Subcutaneous abdominal adipose tissue (tissue), 5 donors: ENCODE measurements around the gene H1-8.
"Not testable (repeated sequence)": the region's sequence is repeated elsewhere in the genome, so short reads cannot be mapped to it uniquely, and the experiment has no call there.

ENCODE experiments used
- H3K27ac ChIP-seq: one replicate; pipeline ENCODE4 v1.7.0; 2013; ENCODE audit warnings: low read depth, mild to moderate bottlenecking, inconsistent platforms, low read length, moderate library complexity
- H3K27me3 ChIP-seq, 5 donors: one replicate each; pipeline ENCODE4 v1.7.0; 2013; ENCODE audit warnings: low read length in 5 of 5, inconsistent platforms in 1 of 5; ENCODE audit not compliant: control insufficient read depth in 5 of 5, insufficient read depth in 4 of 5
- H3K36me3 ChIP-seq, 5 donors: one replicate each; pipeline ENCODE4 v1.7.0; 2013; ENCODE audit warnings: low read length in 5 of 5; ENCODE audit not compliant: control insufficient read depth in 5 of 5, insufficient read depth in 5 of 5
- H3K4me1 ChIP-seq, 5 donors: one replicate each; pipeline ENCODE4 v1.7.0; 2013; ENCODE audit warnings: low read length in 5 of 5, mild to moderate bottlenecking in 3 of 5, moderate library complexity in 1 of 5; ENCODE audit not compliant: control insufficient read depth in 5 of 5, insufficient read depth in 5 of 5
- H3K4me3 ChIP-seq, 5 donors: one replicate each; pipeline ENCODE4 v1.7.0; 2013; ENCODE audit warnings: low read length in 5 of 5, low read depth in 1 of 5
- H3K9ac ChIP-seq, 5 donors: one replicate each; pipeline ENCODE4 v1.7.0; 2013; ENCODE audit warnings: low read length in 5 of 5, mild to moderate bottlenecking in 4 of 5, moderate library complexity in 3 of 5
- H3K9me3 ChIP-seq, 5 donors: one replicate each; pipeline ENCODE4 v1.7.0; 2013; ENCODE audit warnings: low read length in 5 of 5; ENCODE audit not compliant: control insufficient read depth in 5 of 5
- donor health status: healthy.
- donor health status: healthy.
- donor health status: healthy.
- donor health status: healthy.
- donor health status: healthy.

Gene H1-8, protein sequence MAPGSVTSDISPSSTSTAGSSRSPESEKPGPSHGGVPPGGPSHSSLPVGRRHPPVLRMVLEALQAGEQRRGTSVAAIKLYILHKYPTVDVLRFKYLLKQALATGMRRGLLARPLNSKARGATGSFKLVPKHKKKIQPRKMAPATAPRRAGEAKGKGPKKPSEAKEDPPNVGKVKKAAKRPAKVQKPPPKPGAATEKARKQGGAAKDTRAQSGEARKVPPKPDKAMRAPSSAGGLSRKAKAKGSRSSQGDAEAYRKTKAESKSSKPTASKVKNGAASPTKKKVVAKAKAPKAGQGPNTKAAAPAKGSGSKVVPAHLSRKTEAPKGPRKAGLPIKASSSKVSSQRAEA

DNA sequence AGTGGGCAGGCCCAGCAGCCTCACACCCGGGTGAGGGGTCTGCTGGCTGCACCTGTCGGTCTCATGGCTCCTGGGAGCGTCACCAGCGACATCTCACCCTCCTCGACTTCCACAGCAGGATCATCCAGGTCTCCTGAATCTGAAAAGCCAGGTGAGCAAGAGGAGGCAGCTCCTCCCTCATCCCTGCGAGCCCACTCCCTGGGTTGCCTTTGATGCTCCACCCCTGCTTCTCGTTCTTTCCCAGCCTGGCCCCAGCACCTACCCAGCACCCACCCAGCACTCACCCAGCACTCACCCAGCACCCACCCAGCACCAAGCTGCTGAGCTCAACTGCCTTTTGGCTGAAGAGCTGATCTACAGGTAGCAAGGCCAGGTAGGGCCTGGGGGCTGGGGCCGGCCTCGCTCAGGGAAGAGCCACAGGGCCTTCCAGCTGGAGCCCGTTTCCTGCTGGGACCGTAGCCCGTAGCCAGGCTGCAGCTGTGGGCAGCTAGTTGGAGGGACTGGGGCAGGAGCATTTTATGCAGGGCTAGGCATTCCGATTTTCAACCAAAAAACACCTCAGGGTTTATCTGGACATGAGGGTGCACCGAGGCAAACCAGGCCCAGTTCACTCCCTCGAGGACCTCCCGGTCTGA is at the start of gene H1-8:
Gene H1-8 (plus strand): TSS at position 20 of the 635 bp plus-strand sequence. CDS start 44 bp downstream, at position 64.
- Histone ChIP-seq H3K4me1 (peaks cover 2 to 12% (median 9%) of the 10 kb centered on the region in 5 donors), H3K36me3 (no peaks in the 10 kb centered on the region), H3K9me3 (no peaks in the 10 kb centered on the region), H3K27me3 (no peaks in the 10 kb centered on the region), H3K9ac (no peak within 1 kb of the TSS), H3K4me3 (no peak within 1 kb of the TSS), H3K27ac (no peak within 1 kb of the TSS)

DNA sequence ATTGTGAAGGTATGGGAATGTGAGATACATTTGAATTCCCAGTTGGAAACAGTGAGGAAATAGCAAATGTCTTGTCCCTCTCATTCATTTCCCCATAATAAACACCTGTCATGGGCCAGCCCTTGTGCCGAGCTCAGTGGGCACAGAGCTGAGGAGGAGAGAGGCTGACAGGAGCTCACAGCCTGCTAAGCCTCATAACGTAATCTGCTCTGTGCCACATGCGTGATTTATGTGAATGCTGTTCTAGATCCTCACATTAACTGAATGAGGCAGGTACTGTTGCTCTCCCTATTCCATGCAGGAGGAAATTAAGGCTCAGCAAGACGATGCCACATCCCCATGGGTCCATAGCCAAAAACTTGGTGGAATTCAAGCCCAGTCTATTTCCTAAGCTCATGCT is 49.8 kb upstream of the H1-8 start:
- Histone ChIP-seq H3K4me3 (no peak overlapping the region), H3K9ac (no peak overlapping the region), H3K27me3 (no peaks in the 10 kb centered on the region), H3K27ac (peak overlapping the region; percentile 82), H3K36me3 (peaks cover 3 to 29% (median 14%) of the 10 kb centered on the region in 5 donors), H3K4me1 (peaks cover 9 to 46% (median 14%) of the 10 kb centered on the region in 5 donors), H3K9me3 (no peaks in the 10 kb centered on the region)

DNA sequence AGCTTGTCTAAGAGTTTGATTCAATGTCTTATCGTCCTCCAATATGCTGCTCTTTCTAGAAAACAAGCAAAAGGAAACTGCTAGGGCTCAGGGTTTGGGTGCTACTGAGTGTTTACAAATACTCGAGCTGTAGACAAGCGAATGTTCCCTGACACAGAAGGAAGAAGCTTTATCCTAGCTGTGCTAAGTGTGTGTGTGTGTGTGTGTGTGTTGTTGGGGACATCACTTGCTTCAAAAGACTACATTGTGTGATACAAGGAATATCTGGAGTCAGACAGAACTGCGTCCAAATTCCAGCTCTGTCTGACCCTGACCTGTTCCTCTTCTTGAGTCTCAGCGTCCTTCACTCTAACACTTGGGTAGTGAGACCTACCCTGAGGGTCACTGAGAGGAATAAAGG is 48.5 kb upstream of the H1-8 start:
- not testable (repeated sequence) for H3K9me3 ChIP-seq, H3K27me3 ChIP-seq, H3K4me3 ChIP-seq, H3K9ac ChIP-seq
- Histone ChIP-seq H3K36me3 (peaks cover 3 to 29% (median 14%) of the 10 kb centered on the region in 5 donors), H3K27ac (peak overlapping the region; percentile 82), H3K4me1 (peaks cover 9 to 53% (median 18%) of the 10 kb centered on the region in 5 donors)

DNA sequence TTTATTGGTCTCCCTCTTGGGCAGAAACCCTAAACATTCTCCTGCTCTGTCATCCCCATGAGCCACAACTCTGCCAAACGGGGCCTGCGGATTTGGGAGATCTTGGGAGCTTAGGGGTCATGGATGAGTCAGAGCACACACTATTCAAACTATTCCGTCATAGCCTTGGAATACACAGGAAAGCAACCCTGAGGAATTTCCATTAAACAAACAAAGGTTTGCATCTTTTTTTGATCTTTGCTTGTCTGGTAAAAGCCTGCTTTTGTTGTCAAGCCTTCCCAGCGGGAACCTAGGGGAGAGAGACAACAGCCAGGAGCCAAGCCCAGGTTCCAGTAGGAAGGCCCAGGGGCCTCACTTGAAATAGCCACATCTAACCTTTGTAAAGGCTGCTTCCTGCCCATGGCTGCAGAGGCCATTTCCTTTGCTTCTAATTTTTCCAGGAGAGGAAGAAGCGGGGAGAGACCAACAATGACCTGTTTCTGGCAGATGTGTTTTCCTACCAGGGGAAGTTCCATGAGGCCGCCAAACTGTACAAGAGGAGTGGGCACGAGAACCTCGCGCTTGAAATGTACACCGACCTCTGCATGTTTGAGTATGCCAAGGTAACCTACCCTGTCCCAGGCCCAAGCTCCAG is 47.9 kb upstream of the H1-8 start:
- H3K9me3 ChIP-seq, H3K9ac ChIP-seq, H3K27me3 ChIP-seq, H3K4me3 ChIP-seq: not testable (repeated sequence)
- peak overlapping the region; percentile 82 for H3K27ac ChIP-seq
- H3K4me1 ChIP-seq = peaks cover 10 to 56% (median 22%) of the 10 kb centered on the region in 5 donors
- H3K36me3 ChIP-seq = peaks cover 3 to 33% (median 18%) of the 10 kb centered on the region in 5 donors

DNA sequence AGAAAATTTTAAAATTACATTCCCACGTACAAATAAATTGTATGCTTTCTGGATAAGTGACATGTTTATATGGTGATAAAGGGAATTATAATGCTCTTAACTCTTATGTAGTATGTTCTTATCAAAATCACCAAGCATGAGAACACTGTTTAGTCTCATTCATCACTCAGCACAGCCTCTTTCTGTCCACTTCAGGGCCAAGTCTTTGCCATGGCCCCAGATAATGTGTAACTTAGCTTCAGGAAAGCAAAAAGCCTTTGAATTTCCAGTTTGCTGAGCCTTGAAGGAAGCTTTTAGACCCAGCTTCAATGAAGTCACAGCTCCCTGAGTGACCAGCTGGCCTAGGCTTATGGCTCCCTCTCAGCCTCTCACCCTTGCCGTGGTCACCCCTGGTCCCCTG is 45.1 kb upstream of the H1-8 start:
- Histone ChIP-seq H3K36me3 (peaks cover 3 to 37% (median 31%) of the 10 kb centered on the region in 5 donors), H3K4me1 (peaks cover 5 to 71% (median 20%) of the 10 kb centered on the region in 5 donors)
- H3K27me3 ChIP-seq, H3K9ac ChIP-seq, H3K4me3 ChIP-seq, H3K9me3 ChIP-seq, H3K27ac ChIP-seq: not testable (repeated sequence)

DNA sequence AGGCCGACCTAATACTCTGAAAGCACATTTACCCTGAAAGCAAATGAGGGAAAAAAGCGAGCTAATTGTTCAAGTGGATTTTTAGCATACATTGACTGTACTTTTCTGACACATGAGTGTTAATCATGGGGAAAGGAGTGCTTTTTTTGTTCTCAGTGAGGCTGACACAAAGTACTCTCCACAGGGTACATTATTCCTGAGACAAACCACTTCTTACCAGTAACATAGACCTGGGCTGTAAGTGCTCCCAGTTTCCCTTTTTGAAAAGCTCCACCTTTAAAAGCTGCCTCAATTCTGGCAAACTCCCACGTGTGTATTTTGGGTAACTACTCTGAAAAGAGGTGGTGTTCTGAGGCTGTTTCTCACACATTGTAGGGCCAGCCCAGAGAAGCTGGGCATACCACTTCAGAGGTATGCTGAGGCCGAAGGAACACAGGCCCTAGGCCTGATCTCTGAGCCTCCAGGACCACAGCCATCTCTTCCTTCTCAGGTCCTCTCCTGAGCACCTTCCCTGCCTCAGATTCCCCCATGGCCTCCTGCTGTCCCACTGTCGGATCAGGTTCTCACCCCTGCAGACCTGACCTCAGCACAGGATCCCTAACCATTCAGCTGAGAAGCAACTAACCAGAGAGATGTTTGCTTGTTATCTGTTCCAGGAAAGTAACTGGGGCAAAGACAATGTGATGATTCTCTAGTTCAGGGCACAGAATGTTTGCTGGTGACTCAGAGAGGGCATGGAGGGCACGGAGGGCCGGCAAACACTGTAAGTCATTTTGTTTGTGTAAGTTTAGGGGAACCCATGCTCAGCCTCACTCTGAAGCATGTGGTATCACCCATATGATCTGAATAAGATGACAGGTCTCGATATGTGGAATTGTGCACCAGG is 44.1 kb upstream of the H1-8 start:
- H3K4me3 ChIP-seq, H3K9ac ChIP-seq, H3K27me3 ChIP-seq, H3K27ac ChIP-seq, H3K9me3 ChIP-seq: not testable (repeated sequence)
- Histone ChIP-seq H3K36me3 (peaks cover 3 to 39% (median 32%) of the 10 kb centered on the region in 5 donors), H3K4me1 (peaks cover 5 to 65% (median 19%) of the 10 kb centered on the region in 5 donors)

DNA sequence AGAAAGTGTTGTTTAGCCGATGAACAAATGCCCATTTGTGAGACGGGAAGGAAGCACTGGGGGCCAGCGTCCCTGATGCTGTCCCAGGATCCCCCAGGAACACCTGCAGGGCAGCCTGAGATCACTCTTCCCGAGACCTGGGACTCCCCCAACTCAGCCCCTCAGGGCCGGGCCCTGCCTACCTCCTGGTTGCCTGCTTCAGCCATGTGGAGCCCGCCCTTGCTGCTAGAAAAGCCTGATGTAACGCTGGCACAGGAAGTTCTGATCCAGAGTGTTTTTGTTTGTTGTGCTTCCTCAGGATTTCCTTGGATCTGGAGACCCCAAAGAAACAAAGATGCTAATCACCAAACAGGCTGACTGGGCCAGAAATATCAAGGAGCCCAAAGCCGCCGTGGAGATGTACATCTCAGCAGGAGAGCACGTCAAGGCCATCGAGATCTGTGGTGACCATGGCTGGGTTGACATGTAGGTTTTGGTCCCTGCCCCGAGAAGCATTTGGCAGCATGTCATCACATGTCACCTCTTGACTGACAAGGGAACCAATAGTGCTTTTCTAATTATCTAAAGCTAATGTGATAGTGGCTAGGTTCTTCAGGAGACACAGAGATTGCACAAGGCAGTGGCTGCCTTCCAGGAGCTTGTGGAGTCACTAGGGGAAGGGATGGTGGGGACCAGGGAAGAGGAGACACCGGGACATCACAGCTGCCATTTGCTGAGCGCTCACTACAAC is 43.2 kb upstream of the H1-8 start:
- H3K27me3 ChIP-seq, H3K9ac ChIP-seq, H3K9me3 ChIP-seq, H3K4me3 ChIP-seq: not testable (repeated sequence)
- Histone ChIP-seq H3K36me3 (peaks cover 0 to 48% (median 41%) of the 10 kb centered on the region in 5 donors), H3K27ac (peak overlapping the region; percentile 49), H3K4me1 (peaks cover 5 to 56% (median 17%) of the 10 kb centered on the region in 5 donors)

DNA sequence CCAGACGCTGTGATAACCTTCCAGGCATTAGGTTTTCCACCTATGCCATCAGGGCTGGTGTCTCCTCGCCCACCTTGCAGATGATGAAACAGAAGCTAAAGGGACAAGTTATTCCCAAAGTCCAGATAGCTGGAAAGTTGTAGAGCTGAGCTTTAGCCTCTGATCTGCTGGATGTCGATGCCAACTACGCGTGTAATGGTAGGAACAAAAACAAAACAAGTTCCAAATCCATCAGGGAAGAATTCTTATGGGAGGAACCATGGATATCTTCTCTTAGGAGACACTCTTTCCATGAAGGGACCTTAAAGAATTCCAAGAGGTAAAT is 42.7 kb upstream of the H1-8 start:
- peak overlapping the region; percentile 49 for H3K27ac ChIP-seq
- no peak overlapping the region for H3K4me3 ChIP-seq
- H3K9ac ChIP-seq = no peak overlapping the region
- no peaks in the 10 kb centered on the region for H3K9me3 ChIP-seq
- peaks cover 5 to 55% (median 22%) of the 10 kb centered on the region in 5 donors for H3K4me1 ChIP-seq
- no peaks in the 10 kb centered on the region for H3K27me3 ChIP-seq
- peaks cover 0 to 53% (median 43%) of the 10 kb centered on the region in 5 donors for H3K36me3 ChIP-seq

DNA sequence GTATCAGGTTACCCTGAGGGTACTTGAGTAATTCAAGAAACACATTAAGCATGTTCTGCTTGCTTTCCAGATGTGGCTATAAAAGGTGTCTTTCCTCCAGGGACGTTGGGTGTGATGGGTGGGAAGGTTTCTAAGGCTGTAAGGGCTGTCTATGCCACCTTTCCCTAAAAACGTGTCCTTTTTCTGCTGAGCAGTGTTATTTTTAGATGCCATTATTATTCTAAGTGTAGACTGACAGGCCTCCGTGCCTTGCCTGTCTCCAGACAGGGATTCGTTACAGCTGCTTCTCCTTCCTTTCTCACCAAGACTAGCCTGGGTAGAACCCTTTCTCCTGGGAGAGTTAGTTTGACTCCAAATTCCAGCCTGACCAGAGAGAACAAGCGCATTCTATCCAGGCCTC is 41.3 kb upstream of the H1-8 start:
- peaks cover 0 to 57% (median 46%) of the 10 kb centered on the region in 5 donors for H3K36me3 ChIP-seq

More for the DNA sequence above, 41.3 kb upstream of the H1-8 start:
- no peak overlapping the region for H3K9ac ChIP-seq
- no peaks in the 10 kb centered on the region for H3K27me3 ChIP-seq
- no peak overlapping the region for H3K4me3 ChIP-seq
- no peak overlapping the region for H3K27ac ChIP-seq
- no peaks in the 10 kb centered on the region for H3K9me3 ChIP-seq
- peaks cover 5 to 50% (median 19%) of the 10 kb centered on the region in 5 donors for H3K4me1 ChIP-seq
